NK-92 (cell line): ENCODE measurements around the gene TMEM167B.

Experiments
- DNase-seq: peaks from one replicate; lab custom pipeline; 2025; ENCODE audit not compliant: unreplicated experiment; lab: John Stamatoyannopoulos, UW

TMEM167B gene

DNA sequence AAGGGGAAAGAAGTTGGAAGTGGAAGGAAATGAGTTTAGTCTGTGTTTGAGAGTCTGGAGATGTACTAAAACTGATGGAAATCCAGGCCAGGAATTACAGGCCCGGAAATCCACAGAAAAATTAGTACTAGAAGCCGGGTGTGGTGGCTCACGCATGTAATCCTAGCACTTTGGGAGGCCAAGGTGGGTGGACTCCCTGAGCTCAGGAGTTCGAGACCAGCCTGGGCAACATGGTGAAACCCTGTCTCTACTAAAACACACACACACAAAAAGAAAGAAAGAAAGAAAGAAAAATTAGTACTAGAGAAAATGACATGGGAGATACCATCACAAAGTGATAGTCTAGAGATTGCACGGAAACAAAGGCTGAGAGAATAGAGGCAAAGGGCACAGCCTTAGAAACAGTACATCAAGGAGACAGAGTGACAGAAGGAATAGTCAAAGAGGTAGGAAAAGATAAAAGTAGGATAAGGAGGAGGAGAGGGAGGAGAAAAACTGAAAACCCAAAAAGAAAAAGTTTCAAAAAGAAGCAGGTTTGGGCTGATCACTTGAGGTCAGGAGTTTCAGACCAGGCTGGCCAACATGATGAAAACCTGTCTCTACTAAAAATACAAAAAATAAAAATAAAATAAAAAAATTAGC lies 10.0 kb upstream of the TMEM167B start:
- no peak for DNase-seq

DNA sequence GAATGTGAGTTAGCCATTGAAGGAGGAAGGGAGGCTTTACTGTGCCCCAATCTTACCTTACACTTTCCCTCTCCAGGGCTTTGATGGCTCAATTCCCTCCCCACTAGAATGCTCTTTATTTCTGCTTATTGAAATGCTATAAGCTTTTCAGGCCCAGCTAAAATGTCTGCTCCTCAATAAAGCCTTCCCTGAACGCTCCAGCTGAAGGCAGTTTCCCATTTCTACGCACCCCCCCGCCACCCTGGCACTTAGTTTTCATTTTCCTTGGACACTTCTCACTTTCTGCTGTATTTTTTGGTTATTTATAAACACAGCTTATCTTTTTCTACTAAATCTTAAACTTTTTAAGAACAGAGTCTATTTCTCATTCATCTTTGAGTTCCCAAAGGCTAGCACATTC lies 7.1 kb upstream of the TMEM167B start:
- no peak for DNase-seq

DNA sequence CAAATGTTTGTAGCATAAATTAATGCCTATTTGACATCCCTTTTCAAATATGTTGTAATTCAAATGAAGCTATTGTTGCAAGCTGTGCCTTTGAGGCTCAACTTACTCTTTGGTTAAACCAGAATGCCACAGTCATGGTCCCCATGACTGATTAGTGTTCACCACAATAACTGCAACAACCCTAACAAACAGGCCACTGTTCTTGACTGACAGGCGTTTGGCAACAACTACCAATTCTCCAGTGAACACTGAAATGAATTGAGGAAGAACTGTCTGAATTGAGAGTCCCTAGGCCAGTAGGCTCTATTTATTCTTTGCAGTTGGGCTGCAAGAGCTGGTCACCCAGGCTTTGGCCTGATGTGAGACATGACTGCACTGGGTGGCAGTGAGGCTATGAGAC lies 6.6 kb upstream of the TMEM167B start:
- DNase-seq = no peak

DNA sequence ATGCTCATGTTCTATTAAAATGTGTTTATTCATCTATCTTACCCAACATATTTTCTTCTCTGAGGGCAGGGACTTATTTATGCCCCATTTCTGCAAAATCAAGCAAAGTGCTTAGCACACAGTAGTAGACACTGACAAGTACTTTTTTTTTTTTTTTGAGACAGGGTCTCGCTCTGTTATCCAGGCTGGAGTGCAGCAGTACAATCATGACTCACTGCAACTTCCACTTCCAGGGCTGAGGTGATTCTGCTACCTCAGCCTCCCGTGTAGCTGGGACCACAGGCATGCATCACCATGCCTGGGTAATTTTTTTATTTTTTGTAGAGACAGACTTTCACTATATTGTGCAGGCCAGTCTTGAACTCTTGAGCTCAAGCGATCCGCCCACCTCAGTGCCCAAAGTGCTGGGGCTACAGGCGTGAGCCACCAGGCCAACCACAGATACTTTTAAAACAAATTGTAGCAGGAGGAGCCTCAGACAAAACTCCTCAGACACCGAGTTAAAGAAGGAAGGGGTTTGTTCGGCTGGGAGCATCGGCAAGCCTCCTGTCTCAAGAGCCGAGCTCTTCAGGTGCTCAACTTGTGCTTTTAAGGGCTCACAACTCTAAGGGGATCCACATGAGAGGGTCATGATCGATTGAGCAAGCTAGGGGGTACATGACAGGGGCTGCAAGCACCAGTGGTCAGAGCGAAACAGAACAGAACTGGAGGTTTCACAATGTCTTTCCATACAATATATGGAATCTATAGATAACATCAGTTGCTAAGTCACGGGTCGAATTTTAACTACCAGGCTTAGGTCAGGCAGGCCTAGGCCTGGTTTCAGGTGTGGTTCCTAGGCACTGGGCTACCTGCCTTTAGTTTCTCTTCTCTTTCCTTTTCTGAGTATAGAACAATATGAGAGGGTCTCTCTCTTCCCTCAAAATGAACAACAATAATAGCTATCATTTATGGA lies 5.7 kb upstream of the TMEM167B start:
- no peak for DNase-seq

DNA sequence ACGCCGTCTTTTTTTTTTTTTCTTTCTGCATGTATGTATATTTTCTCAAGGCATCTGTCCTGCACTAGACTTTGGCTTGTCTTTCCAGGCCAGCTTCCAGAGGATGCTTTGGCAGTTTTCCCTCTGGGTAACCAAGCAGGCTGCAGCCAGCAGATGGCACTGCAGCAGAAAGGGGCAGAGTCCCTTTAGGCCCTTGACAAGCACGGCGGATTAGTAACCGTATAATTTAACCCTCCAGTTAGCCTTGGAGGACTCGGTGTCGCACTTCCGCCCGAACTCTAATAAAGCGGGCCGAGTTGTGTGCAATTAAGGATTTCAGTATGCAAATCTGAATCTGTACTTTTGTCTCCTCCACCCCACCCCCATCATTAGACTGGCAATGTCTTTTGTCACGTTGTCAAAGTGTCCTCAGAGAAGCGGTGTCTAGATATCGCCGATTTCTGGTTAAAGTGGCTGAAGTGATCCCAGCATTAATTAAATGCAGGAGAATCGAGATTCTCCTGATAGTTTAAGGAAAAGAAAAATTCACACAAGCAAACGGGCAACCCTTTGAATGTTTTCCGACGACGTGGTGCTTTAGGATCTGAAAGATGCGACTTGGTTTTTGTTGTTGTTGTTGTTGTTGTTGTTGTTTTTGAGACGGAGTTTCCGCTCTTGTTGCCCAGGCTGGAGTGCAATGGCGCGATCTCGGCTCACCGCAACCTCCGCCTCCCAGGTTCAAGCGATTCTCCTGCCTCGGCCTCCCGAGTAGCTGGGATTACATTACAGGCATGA lies 1.1 kb upstream of the TMEM167B start:
- no peak for DNase-seq

DNA sequence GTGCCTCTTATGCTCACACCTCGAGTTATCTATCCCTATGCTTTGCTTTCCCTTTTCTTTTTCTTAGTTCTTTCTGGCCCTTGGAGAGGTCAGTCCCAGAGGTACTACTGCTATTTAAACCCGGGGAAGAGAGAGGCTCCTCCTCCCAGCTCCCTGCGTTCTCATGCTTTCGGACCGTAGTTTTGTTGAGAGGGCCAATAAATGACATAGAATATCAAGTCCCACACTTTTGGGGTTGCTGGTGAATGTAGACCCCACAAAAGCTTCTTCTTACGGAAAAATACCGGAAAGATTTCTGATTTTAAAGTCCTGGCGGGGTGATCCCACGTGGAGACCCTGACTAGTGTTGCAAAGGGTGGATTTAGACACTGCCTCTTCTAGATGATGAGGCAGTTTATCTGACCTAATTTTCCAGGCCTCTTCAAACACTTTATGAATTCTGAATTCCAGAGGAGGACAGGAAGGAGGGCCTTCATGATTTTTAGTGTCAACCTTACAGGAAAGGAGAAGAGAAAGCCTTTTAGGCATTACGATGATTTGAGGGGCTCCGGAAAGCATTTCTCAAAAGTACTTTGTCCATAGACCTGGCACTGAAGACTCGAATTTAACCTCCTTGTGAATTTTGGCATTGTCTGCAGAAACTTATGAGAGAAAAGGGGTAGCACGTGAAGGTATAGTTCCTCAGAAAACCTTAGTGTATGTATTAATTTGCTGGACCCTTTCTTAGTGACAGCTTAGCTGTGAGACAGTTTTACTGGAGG lies 694 bp downstream of the TMEM167B start:
- DNase-seq = no peak

DNA sequence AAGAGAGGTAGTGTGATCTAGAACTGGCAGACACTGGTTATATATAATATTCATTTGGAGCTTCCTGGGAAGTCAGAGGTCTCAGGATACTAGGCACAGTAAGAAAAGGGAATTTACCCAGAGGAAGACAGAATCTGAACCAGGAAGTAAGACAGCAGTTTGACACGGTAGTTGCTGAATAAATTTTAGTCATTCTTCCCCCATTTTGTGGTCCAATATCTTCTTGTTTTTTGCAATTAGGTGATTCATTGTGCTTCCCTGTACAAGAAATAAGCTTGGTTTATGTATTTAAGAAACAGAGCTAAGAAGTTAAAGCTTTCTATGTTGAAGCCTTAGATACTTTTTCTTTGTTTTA lies 1.3 kb downstream of the TMEM167B start:
- DNase-seq = no peak

DNA sequence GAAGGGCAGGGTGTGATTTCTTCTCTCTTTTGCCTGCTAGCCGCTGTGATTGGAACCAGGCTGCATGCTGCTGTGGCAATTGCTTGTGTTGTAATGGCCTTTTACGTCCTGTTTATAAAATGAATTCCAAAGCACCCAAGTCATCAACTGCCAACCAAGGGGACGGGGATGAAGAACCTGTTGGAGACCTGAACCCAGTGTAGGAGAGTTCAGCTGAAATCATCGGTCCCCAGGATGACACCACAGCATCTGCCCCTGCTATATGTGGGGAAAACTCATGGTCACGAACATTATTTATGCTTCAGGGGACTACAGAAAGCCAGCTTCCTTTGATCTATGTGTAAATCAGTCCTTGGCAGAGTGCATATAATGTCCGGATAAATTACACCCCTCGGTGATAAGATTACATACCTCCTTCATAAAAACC lies 3.8 kb downstream of the TMEM167B start:
- DNase-seq = no peak

DNA sequence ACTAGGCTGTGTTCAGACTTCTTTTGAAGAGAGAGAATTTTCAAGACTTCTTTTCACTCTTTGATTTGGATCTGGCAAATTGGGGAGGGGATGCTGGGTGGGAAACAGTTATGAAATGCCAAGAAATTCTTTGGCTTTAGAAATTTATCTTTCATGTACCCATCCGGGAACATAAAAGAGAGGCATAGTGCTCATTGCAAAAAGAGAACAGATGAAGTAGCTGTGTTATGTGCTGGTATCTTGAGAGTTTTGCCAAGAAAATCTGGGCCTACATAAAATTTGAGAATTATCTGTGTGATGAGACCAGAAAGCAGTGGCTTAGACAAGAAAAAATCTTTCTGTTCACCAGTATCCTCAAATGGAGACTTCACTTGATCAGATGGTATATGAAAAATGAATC lies 4.3 kb downstream of the TMEM167B start:
- DNase-seq = no peak

DNA sequence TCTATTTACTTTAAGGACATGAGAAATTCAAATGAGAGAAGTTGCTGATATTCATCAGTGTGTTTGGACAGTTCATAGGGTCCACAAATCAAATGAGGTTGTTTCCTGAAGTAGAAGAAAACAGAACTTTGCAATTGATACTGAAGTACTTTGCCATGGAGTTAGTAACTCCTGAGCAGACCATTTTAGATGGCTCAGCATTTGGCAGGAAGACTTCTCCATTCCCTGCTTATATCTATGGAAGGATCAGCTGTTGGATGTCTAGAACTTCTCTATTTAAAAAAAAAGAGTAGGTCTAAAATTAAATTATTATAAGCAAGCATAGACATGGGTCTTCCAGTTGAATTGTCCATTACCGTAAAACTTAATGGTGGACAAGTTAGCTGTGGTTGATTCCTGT lies 5.1 kb downstream of the TMEM167B start:
- no peak for DNase-seq

DNA sequence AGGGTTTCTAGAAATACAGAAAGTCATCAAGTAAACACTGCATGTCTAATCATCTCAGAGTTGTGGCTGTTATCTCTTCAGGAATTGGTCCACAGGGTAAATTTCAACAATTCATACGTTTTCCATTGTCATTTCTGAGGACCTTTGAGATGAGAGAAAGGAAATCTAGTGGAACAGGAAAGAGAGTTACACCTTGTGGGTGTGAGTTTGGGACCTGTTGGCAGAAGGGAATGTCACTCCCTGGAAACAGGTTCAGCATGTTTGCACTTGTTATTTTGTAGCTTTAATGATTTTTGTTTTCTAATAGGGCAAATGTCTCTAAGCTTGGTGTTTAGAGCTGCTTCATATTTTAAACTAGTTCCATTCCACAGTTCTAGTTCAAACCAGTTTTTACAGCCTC lies 5.6 kb downstream of the TMEM167B start:
- no peak for DNase-seq

DNA sequence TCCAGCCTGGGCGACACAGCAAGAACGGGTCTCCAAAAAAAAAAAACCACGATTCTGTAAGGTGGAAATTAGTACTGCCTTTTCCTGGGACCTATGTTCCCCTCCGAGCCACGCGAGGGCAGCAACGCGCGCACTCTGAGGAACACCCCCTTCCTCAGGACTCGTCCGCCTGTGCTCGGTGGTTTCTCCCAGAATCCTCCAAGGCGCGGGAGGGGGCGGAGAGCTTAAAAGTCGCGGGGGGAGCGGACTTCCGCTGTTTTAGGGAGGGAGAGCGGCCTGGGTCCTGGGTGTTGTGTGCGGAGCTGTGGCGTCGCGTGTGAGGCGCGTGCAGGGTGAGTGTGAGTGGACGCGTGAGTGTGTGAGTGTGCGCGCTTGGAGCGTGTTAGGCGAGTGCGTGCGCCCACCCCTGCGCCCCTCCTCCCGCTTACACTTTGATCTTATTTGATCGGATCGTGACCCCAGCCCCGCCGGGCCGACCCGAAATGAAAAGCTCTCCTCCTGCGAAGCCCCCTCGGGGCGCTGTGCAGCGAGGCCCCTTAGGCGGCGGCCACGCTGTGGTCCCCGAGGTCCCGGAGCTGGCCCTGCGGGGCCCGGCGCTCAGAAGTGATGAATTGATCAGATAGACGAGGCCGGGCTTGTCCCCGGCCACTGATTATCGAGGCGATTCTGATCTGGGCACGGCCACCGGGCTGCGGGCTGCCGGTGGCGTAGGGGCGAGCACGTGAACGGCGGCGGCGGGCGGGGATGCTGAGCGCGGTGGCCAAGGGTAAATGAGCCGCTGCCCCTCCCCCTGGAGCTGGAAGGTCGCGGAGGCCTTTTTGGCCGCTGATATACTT lies 9.6 kb downstream of the TMEM167B start:
- peak; percentile 70 for DNase-seq

DNA sequence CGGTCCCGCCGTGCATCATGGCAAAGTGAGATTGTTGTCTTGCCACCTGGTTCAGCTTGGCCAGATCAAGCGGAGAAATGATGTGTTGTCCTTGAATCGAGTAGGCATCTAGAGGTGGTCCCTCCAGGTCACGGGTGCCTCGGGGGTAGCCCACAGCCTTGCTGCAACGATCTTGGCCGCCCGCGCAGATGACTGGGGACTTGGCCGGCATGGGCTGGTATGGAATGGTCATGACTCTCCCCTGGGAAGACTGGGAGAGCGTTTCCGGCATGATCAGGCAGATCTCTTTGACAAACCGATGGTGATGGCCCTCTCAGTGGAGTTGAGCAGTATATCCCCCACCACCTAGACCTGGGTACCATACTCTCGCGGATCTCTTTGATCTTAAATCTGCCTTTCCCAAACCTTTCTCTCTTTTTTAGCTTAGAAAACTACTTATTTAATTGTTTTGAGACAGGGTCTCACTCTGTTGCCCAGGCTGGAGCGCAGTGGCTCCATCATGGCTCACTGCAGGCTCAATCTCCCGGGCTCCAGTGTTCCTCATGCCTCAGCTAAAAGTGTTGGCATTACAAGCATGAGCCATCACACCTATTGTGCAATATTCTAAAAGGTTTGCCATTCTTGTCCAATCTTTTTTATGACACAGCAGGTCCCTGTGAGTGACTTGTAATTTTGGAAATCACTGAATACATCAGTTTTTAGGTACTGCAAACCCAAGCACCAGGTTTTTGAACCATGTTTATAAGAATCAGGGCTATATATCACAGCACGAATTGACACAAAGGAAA lies 14.0 kb downstream of the TMEM167B start:
- no peak for DNase-seq

DNA sequence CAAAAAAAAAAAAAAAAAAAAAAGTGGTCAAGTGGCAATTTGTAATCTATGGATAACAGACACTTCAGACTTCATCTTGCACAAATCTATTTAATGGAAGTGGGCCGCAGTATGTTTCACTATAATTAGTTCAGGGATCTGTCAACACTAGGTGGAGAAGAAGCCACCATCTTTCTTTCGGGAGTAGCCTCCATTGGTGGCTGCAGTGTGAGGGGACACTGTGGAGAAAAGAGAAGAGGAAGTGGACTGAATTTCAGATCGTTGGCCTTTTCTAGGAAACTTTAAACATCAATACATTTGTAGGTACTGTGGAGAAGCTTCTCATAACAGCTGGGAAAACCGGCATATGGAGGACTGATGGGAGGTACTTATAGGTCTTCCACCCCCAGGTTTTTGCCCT lies 15.3 kb downstream of the TMEM167B start:
- no peak for DNase-seq

DNA sequence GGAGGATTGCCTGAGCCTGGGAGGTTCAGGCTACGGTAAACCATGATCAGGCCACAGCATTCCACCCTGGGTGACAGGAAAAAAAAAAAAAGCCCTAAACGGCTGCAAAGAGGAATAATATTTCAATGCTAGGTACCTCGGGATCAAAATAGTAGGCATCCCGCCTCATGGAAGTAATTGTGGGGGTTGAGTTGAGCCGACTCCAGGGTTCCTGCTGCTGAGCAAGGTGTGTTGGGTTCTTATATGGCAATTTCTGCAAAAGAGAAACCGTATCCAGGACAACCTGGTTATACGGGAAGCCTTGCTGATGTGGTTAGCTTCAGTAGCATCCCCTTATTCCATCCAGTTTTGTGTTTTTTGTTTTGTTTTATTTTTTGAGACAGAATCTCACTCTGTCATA lies 17.2 kb downstream of the TMEM167B start:
- no peak for DNase-seq

DNA sequence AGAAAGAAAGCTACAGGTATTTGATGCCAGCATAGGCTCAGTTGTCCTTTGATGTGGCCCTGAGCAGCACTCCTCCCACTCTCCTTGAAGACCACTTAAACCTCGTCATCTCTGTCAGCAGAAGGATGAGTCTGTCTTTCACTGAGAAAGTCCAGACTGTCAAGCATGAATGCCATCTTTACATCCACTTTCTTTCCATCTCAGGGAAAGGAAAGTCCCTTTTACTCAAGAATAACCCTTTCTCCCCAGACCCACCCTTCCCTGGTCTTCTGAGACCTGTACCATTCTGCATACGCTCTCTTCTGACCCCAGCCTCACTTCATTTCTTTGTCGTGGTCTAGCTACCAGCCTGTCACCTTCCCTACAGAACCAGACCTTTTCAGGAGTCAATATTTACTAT lies 19.3 kb downstream of the TMEM167B start:
- DNase-seq = no peak

DNA sequence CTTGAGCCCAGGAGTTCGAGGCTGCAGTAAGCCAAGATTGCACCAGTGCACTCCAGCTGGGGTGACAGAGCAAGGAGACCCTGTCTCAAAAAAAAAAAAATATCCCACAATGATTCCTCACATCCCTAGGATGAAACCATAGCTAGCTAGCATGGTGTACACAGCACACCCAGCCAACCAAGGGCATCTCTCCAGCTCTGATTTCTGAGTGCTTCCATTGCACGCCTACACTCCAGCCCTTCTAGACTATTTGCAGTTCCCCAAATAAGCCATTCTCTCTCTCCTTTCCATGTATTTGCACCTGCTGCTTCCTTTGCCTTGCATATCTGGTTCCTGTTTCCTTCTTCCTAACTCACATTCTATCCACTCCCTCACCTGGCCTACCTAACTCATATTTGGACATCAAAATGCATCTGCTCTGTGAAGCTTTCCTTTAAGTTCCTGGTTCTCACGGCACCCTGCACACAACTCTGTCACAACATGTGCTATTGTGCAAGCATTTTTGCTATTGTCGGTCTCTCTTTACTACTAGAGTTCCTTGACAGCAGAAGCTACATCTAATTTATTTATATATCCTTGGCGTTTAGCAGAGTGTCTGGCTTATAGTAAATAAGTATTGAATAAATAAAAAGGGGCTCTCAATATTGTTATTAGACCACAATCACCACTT lies 21.0 kb downstream of the TMEM167B start:
- DNase-seq = no peak

DNA sequence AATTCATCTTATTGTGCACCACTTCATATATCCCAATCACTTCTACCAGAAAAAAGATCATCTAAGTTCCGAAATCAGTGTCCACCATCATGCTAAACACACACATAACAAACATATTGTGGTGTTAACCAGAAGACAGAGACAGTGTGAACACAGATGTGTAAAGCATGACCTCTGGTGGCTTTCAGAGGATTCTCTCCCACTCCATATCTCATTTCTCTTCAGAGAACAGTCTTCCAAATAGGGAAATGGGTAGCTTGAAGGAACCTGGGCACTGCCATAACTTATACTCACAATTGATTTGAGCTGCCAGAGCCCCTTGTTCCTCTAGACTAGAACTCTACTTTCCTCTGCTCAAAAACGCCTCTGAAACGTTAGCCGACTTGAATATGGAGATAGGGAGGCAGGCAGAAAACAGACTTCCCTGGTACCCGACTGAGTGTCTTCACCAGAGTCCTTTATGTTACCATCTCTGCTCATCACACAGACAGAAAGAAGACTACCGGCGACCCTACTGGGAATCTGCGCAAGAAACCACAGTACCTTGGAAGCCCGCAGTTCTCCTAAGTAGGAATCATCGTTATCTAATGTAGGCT lies 21.6 kb downstream of the TMEM167B start:
- DNase-seq = no peak
